PC-3 (cell line): ENCODE data around the gene CARNS1. TPM values are rescaled to one million over a fixed set of nuclear protein-coding genes. Genes with fewer than 3 reads are reported as not detected.

Experiments
- ATAC-seq: fragments of 200-7000 bp; cut with Tn5 transposase; 2 replicates; pipeline ENCODE4 v1.9.1; 2020; ENCODE audit warnings: mild to moderate bottlenecking, moderate library complexity
- BruUV-seq: library from RNA; stranded (reverse); fragments of 400-500 nt; replicated peaks from 2 replicates; lab custom pipeline; 2021; lab: Mats Ljungman, UMichigan
- CTCF ChIA-PET: fragments of 300-600 bp; sonication (Branson Sonifier 250); formaldehyde crosslinking; loops from one replicate; lab custom pipeline; 2022; ENCODE audit warnings: antibody characterized with exemption; lab: Charles Lee
- POLR2A ChIA-PET: fragments of 300-600 bp; sonication (Branson Sonifier 250); formaldehyde crosslinking; loops from one replicate; lab custom pipeline; 2022; ENCODE audit warnings: antibody characterized with exemption; ENCODE audit not compliant: unreplicated experiment; lab: Charles Lee
- DNase-seq: peaks from one replicate; pipeline ENCODE4 v3.0.0-alpha.2; 2015
- H2AFZ ChIP-seq: fragments of 300-600 bp; sonication (generic); 2 replicates; pipeline ENCODE4 v1.6.0; 2016; ENCODE audit warnings: antibody characterized with exemption, low read length
- H3F3A ChIP-seq: fragments of 300-600 bp; sonication (generic); one replicate; pipeline ENCODE4 v1.6.0; 2017; ENCODE audit warnings: antibody characterized with exemption, low read length, control low read depth, mild to moderate bottlenecking; ENCODE audit not compliant: unreplicated experiment
- H3K27ac ChIP-seq: fragments of 300-600 bp; sonication (generic); 2 replicates; pipeline ENCODE4 v1.5.1; 2016; ENCODE audit warnings: mild to moderate bottlenecking, low read length
- H3K27me3 ChIP-seq: fragments of 300-600 bp; sonication (generic); 2 replicates; pipeline ENCODE4 v1.6.1; 2016; ENCODE audit warnings: low read length, mixed read lengths
- H3K36me3 ChIP-seq: fragments of 300-600 bp; sonication (generic); 2 replicates; pipeline ENCODE4 v1.6.1; 2016; ENCODE audit warnings: low read depth, mixed run types, low read length, mixed read lengths
- H3K4me1 ChIP-seq: fragments of 300-600 bp; sonication (generic); 2 replicates; pipeline ENCODE4 v1.5.1; 2016; ENCODE audit warnings: low read length; ENCODE audit not compliant: insufficient read depth
- H3K4me2 ChIP-seq: fragments of 300-600 bp; sonication (generic); 2 replicates; pipeline ENCODE4 v1.6.0; 2016; ENCODE audit warnings: low read length
- H3K4me3 ChIP-seq: fragments of 300-600 bp; sonication (generic); 2 replicates; pipeline ENCODE4 v1.5.1; 2016; ENCODE audit warnings: mild to moderate bottlenecking, low read length, mixed read lengths
- H3K79me2 ChIP-seq: fragments of 300-600 bp; sonication (generic); 2 replicates; pipeline ENCODE4 v1.6.1; 2017; ENCODE audit warnings: low read length, mixed read lengths
- H3K9ac ChIP-seq: fragments of 300-600 bp; sonication (generic); 2 replicates; pipeline ENCODE4 v1.6.0; 2016; ENCODE audit warnings: mild to moderate bottlenecking, low read length
- H3K9me2 ChIP-seq: fragments of 300-600 bp; sonication (generic); replicated peaks from 2 replicates; pipeline ENCODE4 v1.6.1; 2016; ENCODE audit warnings: mixed run types, low read length, mixed read lengths
- H3K9me3 ChIP-seq: fragments of 300-600 bp; sonication (generic); 2 replicates; pipeline ENCODE4 v1.6.1; 2016; ENCODE audit warnings: low read length, mixed read lengths
- H4K20me1 ChIP-seq: fragments of 300-600 bp; sonication (generic); 2 replicates; pipeline ENCODE4 v1.6.1; 2016; ENCODE audit warnings: low read length, mixed read lengths
- EZH2 ChIP-seq: fragments of 300-600 bp; sonication (generic); IDR thresholded peaks from one replicate; pipeline ENCODE4 v1.6.1; 2017; ENCODE audit warnings: antibody characterized with exemption, mild to moderate bottlenecking, low read length; ENCODE audit not compliant: unreplicated experiment
- EZH2phosphoT487 ChIP-seq: fragments of 300-600 bp; sonication (generic); IDR thresholded peaks from 2 replicates; pipeline ENCODE4 v1.6.1; 2018; ENCODE audit warnings: mild to moderate bottlenecking, antibody characterized with exemption, low read length, borderline replicate concordance
- intact Hi-C: fragments of 100-400 bp; cut with micrococcal nuclease; formaldehyde crosslinking; loops from 2 replicates; pipeline ENCODE4 v1.9.0; 2023
- total RNA-seq: library from RNA; depleted of rRNA; stranded (reverse); fragments of >200 nt; gene quantifications from 2 replicates; pipeline ENCODE4 v1.2.3, GENCODE V29; 2014
- TF ChIP-seq, protein P1 (sequence below): fragments of 300-600 bp; sonication (generic); conservative IDR thresholded peaks from 2 replicates; pipeline ENCODE4 v1.5.1; 2017; ENCODE audit warnings: antibody characterized with exemption, low read depth, mild to moderate bottlenecking, low read length

The CARNS1 gene
- total RNA-seq, 1 experiment from 2014 or later: 0.22 TPM

GRCh38 chr11:67371911-67372320, 43.6 kb upstream of the CARNS1 start:
- Histone ChIP-seq H3K9me3 (no peaks in the 10 kb centered on the region), H3K36me3 (peaks cover 22% of the 10 kb centered on the region; the same call in 1 of the 2 replicates), H3K27me3 (no peaks in the 10 kb centered on the region), H3K4me3 (peak overlapping the region; percentile 90), H3K9me2 (no peaks in the 10 kb centered on the region), H2AFZ (no peak overlapping the region), H4K20me1 (peaks cover 50% of the 10 kb centered on the region), H3K27ac (peak overlapping the region; percentile 51), H3K4me2 (peak overlapping the region; percentile 94), H3K4me1 (peaks cover 46% of the 10 kb centered on the region), H3F3A (peaks cover 13% of the 10 kb centered on the region), H3K9ac (peak overlapping the region; percentile 100), H3K79me2 (peaks cover 66% of the 10 kb centered on the region)
- intact Hi-C loops: loop anchor here (5.0 kb wide), 1 partner anchor 110 kb away; no protein-coding TSS in a partner anchor
- BruUV-seq: no TSS peak
- DNase-seq (no peak), ATAC-seq (no peak)
- TF ChIP-seq, protein P1, sequence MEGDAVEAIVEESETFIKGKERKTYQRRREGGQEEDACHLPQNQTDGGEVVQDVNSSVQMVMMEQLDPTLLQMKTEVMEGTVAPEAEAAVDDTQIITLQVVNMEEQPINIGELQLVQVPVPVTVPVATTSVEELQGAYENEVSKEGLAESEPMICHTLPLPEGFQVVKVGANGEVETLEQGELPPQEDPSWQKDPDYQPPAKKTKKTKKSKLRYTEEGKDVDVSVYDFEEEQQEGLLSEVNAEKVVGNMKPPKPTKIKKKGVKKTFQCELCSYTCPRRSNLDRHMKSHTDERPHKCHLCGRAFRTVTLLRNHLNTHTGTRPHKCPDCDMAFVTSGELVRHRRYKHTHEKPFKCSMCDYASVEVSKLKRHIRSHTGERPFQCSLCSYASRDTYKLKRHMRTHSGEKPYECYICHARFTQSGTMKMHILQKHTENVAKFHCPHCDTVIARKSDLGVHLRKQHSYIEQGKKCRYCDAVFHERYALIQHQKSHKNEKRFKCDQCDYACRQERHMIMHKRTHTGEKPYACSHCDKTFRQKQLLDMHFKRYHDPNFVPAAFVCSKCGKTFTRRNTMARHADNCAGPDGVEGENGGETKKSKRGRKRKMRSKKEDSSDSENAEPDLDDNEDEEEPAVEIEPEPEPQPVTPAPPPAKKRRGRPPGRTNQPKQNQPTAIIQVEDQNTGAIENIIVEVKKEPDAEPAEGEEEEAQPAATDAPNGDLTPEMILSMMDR: no peak
- TF ChIP-seq EZH2: no peak
- TF ChIP-seq EZH2phosphoT487: no peak
- ChIA-PET POLR2A (no interaction called here), CTCF (interaction anchor here (0.5 to 2.8 kb wide), 4 partner anchors 14 to 20 kb away, joined by 5 to 11 read pairs (median 10); partner anchors contain the start of gene POLD4)

- TF ChIP-seq, protein P1: no peak
- no peak for TF ChIP-seq EZH2
- no peak for TF ChIP-seq EZH2phosphoT487
- peak overlapping the region; percentile 90 for H3K4me3 ChIP-seq
- BruUV-seq: no TSS peak
- H4K20me1 ChIP-seq: peaks cover 46% of the 10 kb centered on the region
- H3K9me3 ChIP-seq: no peaks in the 10 kb centered on the region
- H2AFZ ChIP-seq: no peak overlapping the region
- no peaks in the 10 kb centered on the region for H3K27me3 ChIP-seq
- peaks cover 22% of the 10 kb centered on the region; the same call in 1 of the 2 replicates for H3K36me3 ChIP-seq
- H3K4me2 ChIP-seq: peak overlapping the region; percentile 96
- intact Hi-C loops: loop anchor here (5.0 kb wide), 1 partner anchor 110 kb away; no protein-coding TSS in a partner anchor
- peaks cover 13% of the 10 kb centered on the region for H3F3A ChIP-seq
- POLR2A ChIA-PET: no interaction called here
- no peaks in the 10 kb centered on the region for H3K9me2 ChIP-seq
- peak overlapping the region; percentile 100 for H3K27ac ChIP-seq
- ATAC-seq (peak; percentile 1; the same call in 1 of the 2 replicates), DNase-seq (no peak)
- peaks cover 51% of the 10 kb centered on the region for H3K4me1 ChIP-seq
- H3K9ac ChIP-seq: peak overlapping the region; percentile 100
- peaks cover 60% of the 10 kb centered on the region for H3K79me2 ChIP-seq
- CTCF ChIA-PET: interaction anchor here (0.5 to 2.8 kb wide), 4 partner anchors 15 to 21 kb away, joined by 5 to 11 read pairs (median 10); partner anchors contain the start of gene POLD4
Observed at GRCh38 chr11:67372321-67372992, 43.0 kb upstream of the CARNS1 start.
